PFSK-1 (cell line): ENCODE measurements around the gene RMP24.

Experiments
- FOXP2 ChIP-seq: optimal IDR thresholded peaks from 2 replicates; pipeline ENCODE3; 2011; ENCODE audit warnings: borderline replicate concordance, control low read depth, inconsistent platforms; ENCODE audit not compliant: insufficient read depth; ENCODE audit errors: extremely low read length, extremely low read depth
- POLR2AphosphoS5 ChIP-seq: IDR thresholded peaks from 2 replicates; pipeline ENCODE4 v1.6.1; 2012; ENCODE audit warnings: low read depth, mild to moderate bottlenecking, control low read depth, low read length, moderate library complexity
- SIN3A ChIP-seq: IDR thresholded peaks from 2 replicates; pipeline ENCODE4 v1.6.1; 2012; ENCODE audit warnings: mild to moderate bottlenecking, low read length, moderate library complexity, borderline replicate concordance; ENCODE audit not compliant: insufficient read depth
- TAF1 ChIP-seq: IDR thresholded peaks from 2 replicates; pipeline ENCODE4 v1.6.1; 2012; ENCODE audit warnings: low read length, control low read depth, borderline replicate concordance; ENCODE audit not compliant: insufficient read depth
- TF ChIP-seq, protein P1 (sequence below), 2 experiments: IDR thresholded peaks; 2 replicates each; pipeline versions ENCODE4 v1.6.1 to v1.8.0; 2011 to 2012; ENCODE audit warnings: low read depth in 2 of 2, low read length in 2 of 2, control low read depth in 1 of 2, inconsistent platforms in 1 of 2, mild to moderate bottlenecking in 1 of 2, moderate library complexity in 1 of 2; ENCODE audit not compliant: insufficient read depth in 1 of 2

DNA sequence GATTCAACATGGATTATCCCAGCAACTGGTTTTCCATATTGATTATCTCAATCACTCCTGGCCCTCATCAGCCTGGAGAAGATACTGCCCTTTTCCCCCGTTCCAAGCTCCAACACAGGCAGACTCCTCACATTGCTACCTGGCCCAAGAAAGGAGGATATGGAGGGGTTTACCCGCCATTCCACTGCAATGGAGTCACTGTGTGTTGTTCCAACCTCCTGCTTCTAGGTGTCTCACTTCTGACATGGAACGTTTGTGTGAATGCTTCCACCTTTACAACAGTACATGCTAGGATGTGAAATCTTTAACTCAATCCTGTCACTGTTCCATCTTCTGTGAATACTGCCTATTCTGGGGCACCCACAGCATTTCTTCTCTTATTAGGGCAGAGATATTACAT lies 36.7 kb downstream of the RMP24 start:
- TF ChIP-seq FOXP2 (no peak), SIN3A (no peak), POLR2AphosphoS5 (no peak), TAF1 (no peak)
- TF ChIP-seq, protein P1, sequence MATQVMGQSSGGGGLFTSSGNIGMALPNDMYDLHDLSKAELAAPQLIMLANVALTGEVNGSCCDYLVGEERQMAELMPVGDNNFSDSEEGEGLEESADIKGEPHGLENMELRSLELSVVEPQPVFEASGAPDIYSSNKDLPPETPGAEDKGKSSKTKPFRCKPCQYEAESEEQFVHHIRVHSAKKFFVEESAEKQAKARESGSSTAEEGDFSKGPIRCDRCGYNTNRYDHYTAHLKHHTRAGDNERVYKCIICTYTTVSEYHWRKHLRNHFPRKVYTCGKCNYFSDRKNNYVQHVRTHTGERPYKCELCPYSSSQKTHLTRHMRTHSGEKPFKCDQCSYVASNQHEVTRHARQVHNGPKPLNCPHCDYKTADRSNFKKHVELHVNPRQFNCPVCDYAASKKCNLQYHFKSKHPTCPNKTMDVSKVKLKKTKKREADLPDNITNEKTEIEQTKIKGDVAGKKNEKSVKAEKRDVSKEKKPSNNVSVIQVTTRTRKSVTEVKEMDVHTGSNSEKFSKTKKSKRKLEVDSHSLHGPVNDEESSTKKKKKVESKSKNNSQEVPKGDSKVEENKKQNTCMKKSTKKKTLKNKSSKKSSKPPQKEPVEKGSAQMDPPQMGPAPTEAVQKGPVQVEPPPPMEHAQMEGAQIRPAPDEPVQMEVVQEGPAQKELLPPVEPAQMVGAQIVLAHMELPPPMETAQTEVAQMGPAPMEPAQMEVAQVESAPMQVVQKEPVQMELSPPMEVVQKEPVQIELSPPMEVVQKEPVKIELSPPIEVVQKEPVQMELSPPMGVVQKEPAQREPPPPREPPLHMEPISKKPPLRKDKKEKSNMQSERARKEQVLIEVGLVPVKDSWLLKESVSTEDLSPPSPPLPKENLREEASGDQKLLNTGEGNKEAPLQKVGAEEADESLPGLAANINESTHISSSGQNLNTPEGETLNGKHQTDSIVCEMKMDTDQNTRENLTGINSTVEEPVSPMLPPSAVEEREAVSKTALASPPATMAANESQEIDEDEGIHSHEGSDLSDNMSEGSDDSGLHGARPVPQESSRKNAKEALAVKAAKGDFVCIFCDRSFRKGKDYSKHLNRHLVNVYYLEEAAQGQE (IDR thresholded peaks at IDR 0.05; ENCODE audit: insufficient read depth in 1 of 2, low read depth in 2 of 2, low read length in 2 of 2), result no peak
